GM21717 (cell line): ENCODE results near the gene GABRG3.

ENCODE experiments used
- ATAC-seq: cut with Tn5 transposase; IDR thresholded peaks from one replicate; pipeline ENCODE4 v1.9.1; 2021; ENCODE audit warnings: mild to moderate bottlenecking, moderate library complexity; ENCODE audit not compliant: unreplicated experiment

The GABRG3 gene

GRCh38 chr15:27396996-27397395, 426.0 kb downstream of the GABRG3 start:
- no peak for ATAC-seq

DNA sequence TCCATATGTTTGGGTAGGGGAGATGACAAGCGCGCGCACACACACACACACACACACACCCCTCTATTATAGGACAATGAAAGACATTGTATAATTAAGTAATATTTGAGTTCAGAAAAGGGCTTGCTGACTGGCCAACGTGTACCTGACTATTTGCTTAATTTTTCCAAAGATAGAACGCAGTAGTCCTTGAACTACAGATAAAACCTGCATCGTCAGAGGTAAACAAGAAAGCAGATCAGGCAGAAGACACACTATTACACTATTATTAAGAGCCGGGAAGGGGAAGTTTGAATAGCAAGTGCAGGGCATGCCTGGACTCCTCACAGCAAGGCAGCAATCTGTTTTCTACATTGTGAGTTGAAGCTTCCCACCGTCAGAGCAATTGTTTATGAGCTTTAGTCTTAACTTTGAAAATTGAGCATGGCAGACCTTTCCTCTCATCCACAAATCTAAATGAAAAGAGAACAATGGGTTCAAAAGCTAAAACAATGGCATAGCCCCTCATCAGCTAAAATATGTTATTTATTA, 427.7 kb downstream of the GABRG3 start:
- no peak for ATAC-seq

- no peak for ATAC-seq
These were observed 428.3 kb downstream of the GABRG3 start for GRCh38 chr15:27399241-27399640.

DNA sequence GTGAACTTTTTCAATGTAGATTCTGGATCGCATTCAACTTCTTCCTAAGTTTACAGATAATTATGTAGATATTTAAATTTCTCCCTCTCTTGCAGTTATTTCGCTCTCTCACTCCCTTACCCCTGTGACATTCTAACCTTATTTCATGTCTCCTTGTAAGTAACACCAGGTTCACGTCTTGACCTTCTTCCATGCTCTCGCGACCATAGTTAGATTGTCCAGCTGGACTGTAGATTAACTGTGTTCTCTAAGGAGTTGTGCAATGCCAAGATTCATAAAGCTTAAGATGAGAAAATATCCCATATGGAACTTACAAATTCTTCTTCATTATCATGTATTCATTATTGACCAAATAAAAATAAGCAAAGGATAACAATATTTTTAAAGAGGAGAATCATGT, 430.5 kb downstream of the GABRG3 start:
- ATAC-seq, result no peak

DNA sequence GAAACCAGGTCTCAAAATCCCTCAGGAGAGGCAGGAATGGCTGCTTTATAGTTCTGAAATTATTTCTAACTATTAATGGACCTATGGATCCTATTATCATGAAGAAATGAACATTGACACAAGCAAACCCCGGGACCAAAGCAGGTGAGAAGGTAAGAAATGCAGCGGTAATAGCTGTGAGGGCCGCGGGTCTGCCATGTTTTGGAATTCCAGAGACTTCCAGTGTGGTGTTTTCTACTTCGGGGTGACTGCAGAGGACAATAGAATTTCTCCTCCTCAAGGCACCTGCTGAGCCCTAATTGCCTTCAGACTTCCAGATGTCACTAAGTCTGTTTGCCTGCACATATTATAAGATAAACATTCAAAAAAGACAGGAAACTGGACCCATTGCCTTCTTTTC, 437.4 kb downstream of the GABRG3 start:
- no peak for ATAC-seq

GRCh38 chr15:27410996-27411605, 440.1 kb downstream of the GABRG3 start:
- ATAC-seq, result no peak

DNA sequence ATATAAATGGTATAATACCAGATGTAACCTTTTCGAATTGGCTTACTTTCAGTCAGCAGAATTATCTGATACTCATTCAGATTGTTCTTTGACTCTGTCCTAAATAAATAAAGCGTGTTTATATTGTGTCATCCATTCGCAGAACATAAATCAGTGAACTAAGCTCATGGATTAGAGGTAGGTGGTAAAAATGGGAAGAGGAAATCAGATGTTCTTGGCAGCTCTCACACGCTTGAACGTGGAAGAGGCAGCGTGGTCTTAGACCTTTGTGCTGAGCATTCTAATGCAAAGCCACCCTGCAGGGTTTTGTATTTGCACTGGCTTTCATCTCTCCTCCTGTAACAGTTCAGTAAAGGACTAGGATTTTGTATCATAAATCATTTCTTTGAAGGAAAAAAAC, 441.4 kb downstream of the GABRG3 start:
- no peak for ATAC-seq

DNA sequence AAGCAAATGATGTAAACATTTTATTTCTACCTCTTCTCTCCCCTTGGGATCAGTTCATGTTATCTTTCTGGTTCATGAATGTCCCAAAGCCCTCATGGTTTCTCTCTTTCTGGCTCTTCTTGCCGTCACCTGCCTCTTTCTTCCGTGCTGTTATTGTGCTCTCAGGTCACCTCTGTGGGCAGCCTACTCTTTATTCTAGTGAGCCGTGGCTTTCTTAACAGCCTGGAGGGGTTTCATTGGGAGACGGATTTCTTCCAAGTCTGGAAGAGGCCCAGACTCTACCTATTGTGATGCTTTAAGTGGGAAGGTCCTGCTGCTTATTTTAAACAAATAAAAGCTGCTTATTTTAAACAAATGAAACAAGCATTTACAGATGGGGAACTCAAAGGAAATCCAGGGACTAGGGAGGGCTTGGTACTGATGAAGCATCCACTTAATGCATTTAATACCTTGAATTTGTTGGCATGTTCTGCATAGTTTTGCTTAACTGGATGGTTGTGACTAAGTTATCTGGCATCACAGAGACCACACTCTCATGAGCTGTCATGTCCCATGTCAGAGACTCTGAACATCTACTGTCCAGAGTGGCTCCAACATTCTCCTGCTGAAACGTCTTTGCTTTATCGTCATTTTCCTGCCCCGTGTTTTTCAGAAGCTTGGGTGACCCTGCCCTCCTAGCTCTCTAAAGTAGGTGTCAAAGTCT, 443.3 kb downstream of the GABRG3 start:
- ATAC-seq, result no peak

DNA sequence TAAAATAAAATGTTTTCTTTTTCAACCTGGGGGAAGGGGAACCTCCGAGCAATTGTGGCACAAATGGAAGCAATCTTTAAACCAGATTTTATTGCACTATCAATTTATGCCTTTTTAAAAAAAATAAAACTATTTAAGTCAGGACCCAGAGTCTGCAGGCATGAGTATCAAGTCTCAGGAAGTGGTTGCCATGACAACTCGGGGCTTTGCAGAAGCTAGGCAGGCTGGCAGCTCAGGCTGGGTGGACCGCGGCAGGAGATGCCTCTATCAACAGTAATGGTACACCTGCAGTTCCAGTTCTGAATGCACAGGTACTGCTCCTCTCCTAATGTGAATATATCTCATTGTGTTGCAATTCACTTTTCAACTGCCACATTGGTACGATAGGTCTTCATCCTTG, 447.7 kb downstream of the GABRG3 start:
- no peak for ATAC-seq

GRCh38 chr15:27422997-27423396, 452.0 kb downstream of the GABRG3 start:
- no peak for ATAC-seq

DNA sequence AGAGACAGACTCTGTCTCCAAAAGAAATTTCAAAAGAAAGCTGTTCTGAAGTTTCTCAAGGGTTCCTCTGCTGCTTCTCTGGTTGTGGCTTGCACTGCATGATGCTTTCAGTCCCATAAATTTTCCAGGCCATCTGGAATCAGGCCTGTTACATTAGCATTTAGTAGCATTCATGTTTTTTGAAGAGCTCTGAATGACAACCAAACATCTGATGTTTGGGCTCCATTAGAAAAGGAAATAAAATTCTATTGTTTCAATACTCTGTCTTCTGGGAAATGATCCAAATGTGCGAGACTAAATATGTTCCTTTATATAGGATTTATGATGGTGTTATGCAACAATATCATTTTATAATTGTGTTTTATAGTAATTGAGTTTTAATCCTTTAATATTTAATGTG, 455.8 kb downstream of the GABRG3 start:
- ATAC-seq, result no peak

GRCh38 chr15:27427276-27427675, 456.3 kb downstream of the GABRG3 start:
- no peak for ATAC-seq

DNA sequence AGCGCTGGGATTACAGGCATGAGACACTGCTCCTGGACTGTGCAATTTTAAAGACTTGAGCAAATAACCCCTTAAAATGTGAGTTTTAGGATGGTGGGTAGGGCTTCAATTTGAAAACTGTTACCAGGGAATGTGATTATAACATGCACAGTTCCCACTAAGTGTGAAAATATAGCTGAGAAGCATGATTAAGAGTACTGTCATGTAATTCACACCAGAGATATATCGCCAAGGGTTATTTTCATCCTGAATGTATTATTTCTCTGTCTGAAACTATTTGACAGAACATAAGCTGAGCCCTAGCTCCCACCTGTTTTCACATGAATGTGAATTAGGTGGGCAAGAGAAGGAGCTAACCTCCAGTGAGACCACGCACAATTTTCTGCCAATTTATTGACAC, 457.2 kb downstream of the GABRG3 start:
- ATAC-seq, result no peak

DNA sequence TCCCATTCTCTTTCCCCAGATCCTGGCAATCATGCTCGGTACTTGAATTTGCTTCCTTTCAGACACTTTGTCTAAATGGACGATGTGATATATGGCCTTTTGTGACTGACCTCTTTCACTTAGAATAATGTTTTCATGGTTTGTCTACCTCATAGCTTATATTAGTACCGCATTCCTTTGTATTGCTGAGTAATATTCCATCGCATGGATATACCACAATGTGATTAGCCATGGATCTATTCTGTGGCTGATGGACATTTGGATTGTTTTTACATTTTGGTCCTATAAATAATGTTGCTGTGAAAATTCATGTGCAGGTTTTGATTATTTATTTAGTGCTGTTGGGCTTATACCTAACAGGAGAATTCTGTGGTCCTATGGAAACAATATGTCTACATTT, 458.6 kb downstream of the GABRG3 start:
- ATAC-seq, result no peak

GRCh38 chr15:27433604-27434003, 462.6 kb downstream of the GABRG3 start:
- ATAC-seq, result no peak

DNA sequence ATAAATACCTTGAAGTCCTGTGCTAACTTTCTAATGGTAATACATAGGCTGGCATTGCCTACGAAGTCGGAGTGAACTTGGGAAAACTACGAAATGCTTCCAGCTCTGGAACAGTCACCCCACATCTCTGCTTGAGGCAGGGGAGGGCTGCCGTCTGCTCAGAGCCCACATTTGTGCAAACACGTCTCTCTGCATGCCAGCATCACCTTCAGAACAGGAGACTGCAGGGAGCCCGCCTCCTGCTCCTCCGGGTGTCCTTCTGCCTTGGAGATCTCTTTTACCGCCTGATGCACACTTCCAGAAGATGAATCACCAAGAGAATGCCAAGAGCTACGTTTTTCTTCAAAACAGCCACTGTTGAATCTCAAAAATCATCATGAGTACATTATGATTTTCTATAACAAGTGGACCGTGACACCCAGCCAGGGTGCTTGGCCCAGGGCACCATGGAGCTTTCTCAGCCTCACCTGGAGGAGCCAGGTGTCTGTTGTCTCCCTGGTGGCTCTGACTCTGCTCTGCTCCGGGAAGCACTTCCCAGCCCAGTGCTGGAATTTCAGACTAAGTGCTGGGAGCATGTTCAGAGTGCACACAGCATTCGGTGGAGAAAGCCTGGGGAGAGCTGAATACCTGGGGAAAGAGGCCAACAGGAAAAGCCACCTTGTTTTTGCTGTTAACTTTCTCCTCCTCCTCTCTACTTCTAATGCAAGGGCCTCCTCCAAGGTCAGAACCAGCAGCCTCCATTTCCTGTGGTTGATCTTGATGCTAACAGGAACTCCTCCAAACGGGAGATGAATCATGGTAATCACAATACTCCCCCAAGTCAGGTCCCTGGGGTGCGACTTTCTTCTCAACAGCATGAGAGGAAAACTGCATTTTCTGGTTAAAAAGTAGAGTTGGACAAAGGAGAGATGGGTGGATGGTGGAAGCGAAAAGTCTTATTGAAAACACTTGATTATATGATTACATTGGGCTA, 467.7 kb downstream of the GABRG3 start:
- no peak for ATAC-seq

- ATAC-seq, result no peak
These were observed 470.1 kb downstream of the GABRG3 start for GRCh38 chr15:27441120-27441519.

DNA sequence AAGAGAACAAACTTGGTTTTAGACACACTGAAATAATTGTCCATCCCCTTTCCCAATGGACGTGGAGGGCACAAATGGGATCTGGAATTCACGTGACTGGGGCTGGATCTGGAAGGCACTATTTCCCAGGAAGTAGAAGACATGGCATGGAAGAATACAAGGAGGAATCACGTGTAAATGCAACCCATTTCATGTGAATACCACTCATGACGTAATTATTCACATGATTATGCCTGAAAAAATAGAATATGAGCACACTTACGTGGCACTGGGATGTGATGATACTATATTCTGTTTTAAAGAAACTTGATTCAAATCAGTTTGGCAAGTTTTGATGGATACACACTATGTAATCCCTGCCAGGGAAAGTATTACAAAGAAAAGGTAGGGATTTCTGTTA, 477.3 kb downstream of the GABRG3 start:
- ATAC-seq, result no peak

DNA sequence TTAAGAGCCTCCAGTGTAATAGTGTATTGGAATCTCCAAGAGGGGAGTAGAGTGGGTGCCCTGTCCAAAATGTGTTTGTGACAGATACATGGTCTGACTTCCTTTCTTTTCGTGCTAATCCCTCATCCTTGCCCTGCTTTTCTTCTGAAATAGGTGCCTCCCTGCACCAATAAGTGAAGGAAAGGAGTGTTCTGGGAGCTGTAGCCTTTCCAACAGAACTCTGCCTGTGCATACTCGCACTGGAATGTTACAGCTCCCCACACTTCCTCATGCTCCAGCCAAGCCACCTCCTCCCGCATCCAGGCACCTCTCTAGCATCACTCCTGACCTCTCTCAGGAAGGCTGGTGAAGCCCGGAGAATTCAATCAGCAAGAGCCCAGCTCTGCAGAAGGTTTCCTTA, 478.0 kb downstream of the GABRG3 start:
- ATAC-seq, result no peak

- ATAC-seq, result no peak
These were observed 479.0 kb downstream of the GABRG3 start for GRCh38 chr15:27449941-27450340.

DNA sequence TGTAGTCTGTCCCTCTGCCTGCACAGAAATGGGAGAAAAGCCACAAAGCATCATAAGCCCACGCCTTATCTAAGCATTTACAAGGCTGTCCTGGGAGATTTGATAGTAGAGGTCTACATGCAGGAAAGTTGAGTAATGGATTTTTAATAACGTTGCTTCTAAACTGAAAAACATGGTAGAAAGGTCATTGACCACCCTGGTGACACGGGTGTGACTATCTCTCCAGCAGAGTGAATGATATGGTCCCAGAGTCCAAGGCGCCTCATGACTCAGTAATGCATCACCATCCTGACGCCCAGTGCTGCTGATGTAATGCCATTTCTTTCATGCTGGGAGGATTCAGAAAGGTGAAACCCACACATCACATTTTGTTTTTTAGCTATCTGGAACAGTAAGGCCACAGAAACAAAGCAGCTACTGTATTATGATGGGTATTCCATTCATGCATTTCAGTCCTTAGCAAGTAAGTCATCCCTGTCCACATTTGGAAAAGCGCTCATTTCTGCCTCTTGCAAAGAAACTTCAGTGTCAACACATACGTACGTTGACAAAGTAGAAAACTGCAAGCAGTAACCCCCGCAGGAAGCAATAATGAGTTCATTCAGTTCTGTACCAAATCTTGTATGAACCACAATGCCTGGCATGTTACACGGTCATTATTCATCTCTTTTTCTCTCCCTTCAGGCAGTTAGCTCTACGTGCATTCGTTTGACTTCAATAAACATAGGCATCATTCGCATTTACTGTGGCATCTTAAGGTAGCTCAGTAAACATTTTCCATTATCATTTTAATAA, 483.5 kb downstream of the GABRG3 start:
- ATAC-seq, result no peak
